AG09319 (cell line): Measurements from ENCODE around the gene VTCN1.

Experiments
- DNase-seq: peaks from one replicate; pipeline ENCODE4 v3.0.0-alpha.2; 2010; ENCODE audit warnings: low read depth; ENCODE audit errors: extremely low read depth
- TF ChIP-seq, protein P1 (sequence below): IDR thresholded peaks from 2 replicates; pipeline ENCODE4 v1.5.1; 2011; ENCODE audit warnings: low read depth, mild to moderate bottlenecking, inconsistent platforms, low read length, moderate library complexity

The VTCN1 gene

GRCh38 chr1:117188170-117188815, 22.4 kb downstream of the VTCN1 start:
- TF ChIP-seq, protein P1, sequence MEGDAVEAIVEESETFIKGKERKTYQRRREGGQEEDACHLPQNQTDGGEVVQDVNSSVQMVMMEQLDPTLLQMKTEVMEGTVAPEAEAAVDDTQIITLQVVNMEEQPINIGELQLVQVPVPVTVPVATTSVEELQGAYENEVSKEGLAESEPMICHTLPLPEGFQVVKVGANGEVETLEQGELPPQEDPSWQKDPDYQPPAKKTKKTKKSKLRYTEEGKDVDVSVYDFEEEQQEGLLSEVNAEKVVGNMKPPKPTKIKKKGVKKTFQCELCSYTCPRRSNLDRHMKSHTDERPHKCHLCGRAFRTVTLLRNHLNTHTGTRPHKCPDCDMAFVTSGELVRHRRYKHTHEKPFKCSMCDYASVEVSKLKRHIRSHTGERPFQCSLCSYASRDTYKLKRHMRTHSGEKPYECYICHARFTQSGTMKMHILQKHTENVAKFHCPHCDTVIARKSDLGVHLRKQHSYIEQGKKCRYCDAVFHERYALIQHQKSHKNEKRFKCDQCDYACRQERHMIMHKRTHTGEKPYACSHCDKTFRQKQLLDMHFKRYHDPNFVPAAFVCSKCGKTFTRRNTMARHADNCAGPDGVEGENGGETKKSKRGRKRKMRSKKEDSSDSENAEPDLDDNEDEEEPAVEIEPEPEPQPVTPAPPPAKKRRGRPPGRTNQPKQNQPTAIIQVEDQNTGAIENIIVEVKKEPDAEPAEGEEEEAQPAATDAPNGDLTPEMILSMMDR: no peak
- DNase-seq: peak; percentile 24

DNA sequence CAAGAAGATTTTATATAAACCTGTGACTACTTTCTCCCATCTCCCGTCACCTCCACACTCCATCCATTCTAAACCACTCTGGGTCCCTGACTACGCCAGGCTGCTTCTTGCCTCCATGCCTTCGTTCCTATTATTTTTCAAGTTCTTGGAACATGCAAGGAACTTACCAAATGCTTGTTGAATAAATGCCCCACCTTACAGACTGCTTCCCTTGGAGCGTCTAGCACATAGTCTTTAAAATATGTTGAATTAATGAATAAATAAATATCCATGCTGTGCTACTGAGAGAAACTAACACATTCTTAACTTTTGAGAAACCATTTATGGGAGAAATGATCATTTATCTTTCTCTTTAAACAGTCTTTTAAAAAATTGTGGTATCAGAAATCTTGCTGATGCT, 27.6 kb downstream of the VTCN1 start:
- TF ChIP-seq, protein P1: no peak
- DNase-seq: no peak

DNA sequence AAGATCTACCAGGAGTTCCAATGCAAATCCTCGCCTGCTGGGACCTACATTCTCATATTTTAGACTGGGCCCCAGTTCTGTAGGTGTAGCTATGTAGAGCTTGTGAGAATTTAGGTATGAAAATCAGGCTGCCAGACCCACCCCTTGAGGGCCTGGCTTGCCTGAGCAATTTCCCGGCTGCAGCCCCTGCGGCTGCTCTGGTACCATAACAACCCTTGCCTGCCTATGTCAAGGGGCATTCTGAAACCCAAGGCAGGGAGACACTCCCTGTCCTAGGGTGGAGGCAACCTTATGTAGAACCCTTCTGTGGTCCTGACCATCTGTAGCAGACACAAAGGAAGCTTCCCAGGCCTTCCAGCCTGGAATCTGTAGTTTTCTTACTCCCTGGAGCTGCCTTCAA, 28.4 kb downstream of the VTCN1 start:
- DNase-seq: no peak
- TF ChIP-seq, protein P1: no peak

DNA sequence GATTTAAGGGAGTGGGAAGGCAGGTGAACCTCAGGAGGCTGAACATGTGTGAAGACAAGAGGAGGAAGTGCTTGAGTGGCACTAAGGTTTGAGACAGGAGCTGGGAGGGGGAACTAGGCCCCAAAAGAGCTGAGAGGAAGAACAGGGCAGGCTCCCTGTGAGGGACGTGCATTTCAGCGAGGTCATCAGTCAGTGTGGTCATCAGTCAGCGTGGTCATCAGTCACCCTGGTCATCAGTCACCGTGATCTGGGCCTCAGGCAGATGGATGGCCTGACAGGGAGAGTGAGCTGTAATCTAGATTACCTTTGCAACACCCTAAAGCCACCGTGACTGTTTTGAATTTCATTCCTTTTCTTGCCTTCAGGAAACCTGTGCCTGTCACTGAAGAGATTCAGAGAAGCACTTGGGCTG, 29.1 kb downstream of the VTCN1 start:
- TF ChIP-seq, protein P1: no peak
- DNase-seq: no peak

- TF ChIP-seq, protein P1: no peak
- DNase-seq: no peak
These were observed 30.4 kb downstream of the VTCN1 start for GRCh38 chr1:117180147-117180967.

DNA sequence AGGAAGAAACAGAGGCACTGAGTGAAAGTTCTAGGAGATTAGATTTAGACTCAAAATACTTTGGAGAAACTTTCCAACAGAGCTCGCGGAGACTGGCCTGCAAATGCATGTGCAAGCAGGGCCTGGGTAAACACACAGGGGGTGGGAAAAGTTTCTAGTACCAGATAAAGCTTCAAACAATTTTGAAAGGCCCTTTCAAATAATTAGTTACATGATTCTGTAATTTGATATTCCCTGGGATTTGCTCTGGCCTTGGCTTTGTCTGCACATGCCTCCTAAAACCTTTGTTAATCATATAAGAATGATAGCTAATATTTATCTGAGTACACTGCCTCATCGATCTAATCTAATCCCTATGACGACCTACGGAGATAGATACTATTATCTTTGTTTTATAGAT, 31.3 kb downstream of the VTCN1 start:
- TF ChIP-seq, protein P1: no peak

DNA sequence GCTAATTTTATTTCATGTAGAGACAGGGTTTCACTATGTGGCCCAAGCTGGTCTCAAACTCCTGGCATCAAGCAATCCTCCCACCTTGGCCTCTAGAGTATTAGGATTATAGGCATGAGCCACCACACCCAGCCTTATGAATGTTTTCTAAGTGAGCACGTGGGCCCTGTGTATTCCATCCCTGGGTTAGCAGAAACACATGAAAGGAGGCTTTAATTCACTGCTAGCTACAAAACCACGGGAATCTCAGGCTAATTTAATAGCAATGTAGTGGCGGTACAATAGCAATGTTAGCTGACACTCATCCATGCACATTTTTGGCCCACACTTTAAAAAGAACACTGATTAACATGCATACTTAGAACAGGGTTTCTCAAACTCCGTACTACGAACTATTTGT, 32.0 kb downstream of the VTCN1 start:
- DNase-seq: no peak
- TF ChIP-seq, protein P1: no peak

More for the DNA sequence above, 31.3 kb downstream of the VTCN1 start:
- DNase-seq: no peak
